ENCODE measurements around the gene BTBD16. TPM values are rescaled to one million over a fixed set of nuclear protein-coding genes. Genes with fewer than 3 reads are reported as not detected.

BTBD16 gene
- total and polyA plus RNA-seq, 2 of the 13 experiments (the other 11 are each of a cell fraction or from before 2014, with no cell fraction given): 5.0 to 11.9 TPM

DNA sequence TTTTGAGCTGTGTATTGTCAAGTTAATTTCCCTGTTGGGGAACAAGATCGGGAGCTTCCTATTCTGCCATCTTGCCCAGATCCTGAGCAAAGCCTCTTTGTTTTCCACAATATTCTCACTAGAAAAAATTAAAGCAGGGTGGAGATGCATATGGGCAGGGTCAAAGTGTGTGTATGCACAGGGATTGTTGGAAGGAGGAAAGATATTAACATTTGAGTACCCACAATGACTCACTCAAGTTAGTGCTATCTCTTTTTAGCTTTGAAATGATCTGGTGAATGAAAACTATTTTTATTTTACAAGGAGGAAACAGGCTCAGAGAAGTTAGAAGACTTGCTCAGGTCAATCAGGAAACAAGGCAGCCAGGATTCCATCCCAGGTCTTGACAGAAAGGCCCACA, 6.7 kb upstream of the BTBD16 start (continued):
- TF ChIP-seq, protein P1, sequence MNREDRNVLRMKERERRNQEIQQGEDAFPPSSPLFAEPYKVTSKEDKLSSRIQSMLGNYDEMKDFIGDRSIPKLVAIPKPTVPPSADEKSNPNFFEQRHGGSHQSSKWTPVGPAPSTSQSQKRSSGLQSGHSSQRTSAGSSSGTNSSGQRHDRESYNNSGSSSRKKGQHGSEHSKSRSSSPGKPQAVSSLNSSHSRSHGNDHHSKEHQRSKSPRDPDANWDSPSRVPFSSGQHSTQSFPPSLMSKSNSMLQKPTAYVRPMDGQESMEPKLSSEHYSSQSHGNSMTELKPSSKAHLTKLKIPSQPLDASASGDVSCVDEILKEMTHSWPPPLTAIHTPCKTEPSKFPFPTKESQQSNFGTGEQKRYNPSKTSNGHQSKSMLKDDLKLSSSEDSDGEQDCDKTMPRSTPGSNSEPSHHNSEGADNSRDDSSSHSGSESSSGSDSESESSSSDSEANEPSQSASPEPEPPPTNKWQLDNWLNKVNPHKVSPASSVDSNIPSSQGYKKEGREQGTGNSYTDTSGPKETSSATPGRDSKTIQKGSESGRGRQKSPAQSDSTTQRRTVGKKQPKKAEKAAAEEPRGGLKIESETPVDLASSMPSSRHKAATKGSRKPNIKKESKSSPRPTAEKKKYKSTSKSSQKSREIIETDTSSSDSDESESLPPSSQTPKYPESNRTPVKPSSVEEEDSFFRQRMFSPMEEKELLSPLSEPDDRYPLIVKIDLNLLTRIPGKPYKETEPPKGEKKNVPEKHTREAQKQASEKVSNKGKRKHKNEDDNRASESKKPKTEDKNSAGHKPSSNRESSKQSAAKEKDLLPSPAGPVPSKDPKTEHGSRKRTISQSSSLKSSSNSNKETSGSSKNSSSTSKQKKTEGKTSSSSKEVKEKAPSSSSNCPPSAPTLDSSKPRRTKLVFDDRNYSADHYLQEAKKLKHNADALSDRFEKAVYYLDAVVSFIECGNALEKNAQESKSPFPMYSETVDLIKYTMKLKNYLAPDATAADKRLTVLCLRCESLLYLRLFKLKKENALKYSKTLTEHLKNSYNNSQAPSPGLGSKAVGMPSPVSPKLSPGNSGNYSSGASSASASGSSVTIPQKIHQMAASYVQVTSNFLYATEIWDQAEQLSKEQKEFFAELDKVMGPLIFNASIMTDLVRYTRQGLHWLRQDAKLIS (CRISPR knock-in tag; IDR thresholded peaks at IDR 0.05): no peak
- no peak for TF ChIP-seq TCF7 (IDR thresholded peaks at IDR 0.05; ENCODE audit: low read depth)
- TF ChIP-seq ZNF121 (CRISPR knock-in tag; IDR thresholded peaks at IDR 0.05): no peak
- no peak for TF ChIP-seq NCOR1 (IDR thresholded peaks at IDR 0.05; ENCODE audit: borderline replicate concordance, low read length)
- TF ChIP-seq ZNF841 (CRISPR knock-in tag; IDR thresholded peaks at IDR 0.05; ENCODE audit: borderline replicate concordance): no peak

DNA sequence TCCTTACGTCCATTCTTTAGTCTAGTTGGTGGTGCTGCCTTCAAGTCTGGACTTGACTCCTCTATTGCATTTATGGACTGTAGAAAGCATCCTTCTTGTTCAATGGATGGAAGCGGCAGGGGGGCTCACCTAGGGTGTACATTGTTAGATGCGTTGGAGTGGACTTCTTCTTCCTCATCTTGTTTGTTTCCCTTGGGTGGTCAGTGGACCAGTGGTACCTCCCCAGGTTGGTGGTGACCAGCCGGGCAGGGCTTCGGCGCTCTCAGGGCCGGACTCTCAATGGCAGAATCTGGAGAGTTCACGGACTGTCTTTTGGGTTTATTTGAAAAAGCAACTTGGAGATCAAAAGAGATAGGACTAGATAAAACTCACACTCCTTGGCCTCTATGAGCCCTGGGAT, 6.2 kb upstream of the BTBD16 start:
- in situ Hi-C loops (cut with HindIII; ENCODE audit: extremely low pct_ligation_motif_present, low pct_unique_long_range_greater_than_20kb) (no loop called here), intact Hi-C loops (cut with micrococcal nuclease; ENCODE audit: unreplicated experiment) (loop anchor here (10.0 kb wide), 2 partner anchors 120 to 220 kb away; no protein-coding TSS in a partner anchor)
- H3K4me3 ChIP-seq (replicated peaks in 1 of 3; ENCODE audit: insufficient read depth in 1 of 3, low read depth in 2 of 3, low read length in 3 of 3): no peak overlapping the region
- H3K79me2 ChIP-seq (ENCODE audit: insufficient read depth, low read length): no peaks in the 10 kb centered on the region
- no peaks in the 10 kb centered on the region for H3K27me3 ChIP-seq (ENCODE audit: control insufficient read depth in 1 of 2, insufficient read depth in 2 of 2, low read length in 2 of 2)
- H2AFZ ChIP-seq (ENCODE audit: low read length): no peak overlapping the region
- DNase-seq (ENCODE audit: low spot score) (no peak), FAIRE-seq (no peak), ATAC-seq (no peak)
- ChIA-PET CTCF (ENCODE audit: low intra/inter-chr PET ratio, low total read pairs) (no interaction called here), POLR2A (no interaction called here)
- H3K27ac ChIP-seq (ENCODE audit: extremely low read length, insufficient read depth, low read length): no peak overlapping the region
- peaks cover 0 to 1% of the 10 kb centered on the region in 2 experiments; a peak in 1 of 5 replicates for H3K36me3 ChIP-seq (replicated peaks in 1 of 2; ENCODE audit: control insufficient read depth in 1 of 2, insufficient read depth in 2 of 2, low read length in 2 of 2)
- no peak overlapping the region for H3K9ac ChIP-seq (ENCODE audit: insufficient read depth, low read depth, low read length)
- peaks cover 7% of the 10 kb centered on the region; the same call in 1 of the 2 replicates for H3K9me3 ChIP-seq (ENCODE audit: low read length)
- no peak overlapping the region for H3K4me2 ChIP-seq (ENCODE audit: low read depth, low read length)
- BruUV-seq (replicated peaks): no TSS peak
- H4K20me1 ChIP-seq (ENCODE audit: insufficient read depth, low read length): no peaks in the 10 kb centered on the region
- whole genome bisulfite sequencing (ENCODE audit: low lambda C conversion rate): 98% methylated on average over 8 of the region's 8 CpGs
- H3K4me1 ChIP-seq (ENCODE audit: insufficient read depth, low read length): peaks cover 28% of the 10 kb centered on the region
- TF ChIP-seq RFXANK (CRISPR knock-in tag; IDR thresholded peaks at IDR 0.05) (no peak), ZKSCAN1 (IDR thresholded peaks at IDR 0.05; ENCODE audit: low read length) (no peak), TARDBP (CRISPR knock-in tag; IDR thresholded peaks at IDR 0.05) (no peak), ZNF883 (CRISPR knock-in tag; IDR thresholded peaks at IDR 0.05; ENCODE audit: not compliant biosample characterization) (no peak), ZNF30 (CRISPR knock-in tag; IDR thresholded peaks at IDR 0.05) (no peak), FOXK1 (CRISPR knock-in tag; IDR thresholded peaks at IDR 0.05; ENCODE audit: borderline replicate concordance, low read depth) (no peak), TSC22D2 (CRISPR knock-in tag; IDR thresholded peaks at IDR 0.05; ENCODE audit: borderline replicate concordance) (no peak), SOX5 (CRISPR knock-in tag; IDR thresholded peaks at IDR 0.05; ENCODE audit: borderline replicate concordance) (no peak), ZNF34 (CRISPR knock-in tag; IDR thresholded peaks at IDR 0.05; ENCODE audit: borderline replicate concordance) (no peak), MED13 (CRISPR knock-in tag; IDR thresholded peaks at IDR 0.05) (no peak), FOSL2 (CRISPR knock-in tag; IDR thresholded peaks at IDR 0.05) (no peak), TGIF2 (CRISPR knock-in tag; IDR thresholded peaks at IDR 0.05) (no peak)
- TF ChIP-seq, protein P2, sequence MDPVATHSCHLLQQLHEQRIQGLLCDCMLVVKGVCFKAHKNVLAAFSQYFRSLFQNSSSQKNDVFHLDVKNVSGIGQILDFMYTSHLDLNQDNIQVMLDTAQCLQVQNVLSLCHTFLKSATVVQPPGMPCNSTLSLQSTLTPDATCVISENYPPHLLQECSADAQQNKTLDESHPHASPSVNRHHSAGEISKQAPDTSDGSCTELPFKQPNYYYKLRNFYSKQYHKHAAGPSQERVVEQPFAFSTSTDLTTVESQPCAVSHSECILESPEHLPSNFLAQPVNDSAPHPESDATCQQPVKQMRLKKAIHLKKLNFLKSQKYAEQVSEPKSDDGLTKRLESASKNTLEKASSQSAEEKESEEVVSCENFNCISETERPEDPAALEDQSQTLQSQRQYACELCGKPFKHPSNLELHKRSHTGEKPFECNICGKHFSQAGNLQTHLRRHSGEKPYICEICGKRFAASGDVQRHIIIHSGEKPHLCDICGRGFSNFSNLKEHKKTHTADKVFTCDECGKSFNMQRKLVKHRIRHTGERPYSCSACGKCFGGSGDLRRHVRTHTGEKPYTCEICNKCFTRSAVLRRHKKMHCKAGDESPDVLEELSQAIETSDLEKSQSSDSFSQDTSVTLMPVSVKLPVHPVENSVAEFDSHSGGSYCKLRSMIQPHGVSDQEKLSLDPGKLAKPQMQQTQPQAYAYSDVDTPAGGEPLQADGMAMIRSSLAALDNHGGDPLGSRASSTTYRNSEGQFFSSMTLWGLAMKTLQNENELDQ (CRISPR knock-in tag; IDR thresholded peaks at IDR 0.05; ENCODE audit: borderline replicate concordance): no peak
- TF ChIP-seq, protein P3, sequence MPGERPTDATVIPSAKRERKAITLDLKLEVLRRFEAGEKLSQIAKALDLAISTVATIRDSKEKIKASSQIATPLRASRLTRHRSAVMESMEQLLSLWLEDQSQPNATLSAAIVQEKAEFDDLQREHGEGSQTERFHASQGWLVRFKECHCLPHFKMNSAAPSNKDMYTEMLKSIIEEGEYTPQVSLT (CRISPR knock-in tag; IDR thresholded peaks at IDR 0.05; ENCODE audit: borderline replicate concordance, low read depth): no peak

Data from HepG2 (cell line).